ENCODE results near the gene IL12A.

GRCh38 chr3:160044121-160044520, 55.5 kb downstream of the IL12A start:
- no peak for TF ChIP-seq CTCF (IDR thresholded peaks at IDR 0.05; ENCODE audit: low read depth, low read length, missing input control)
- TF ChIP-seq REST (IDR thresholded peaks at IDR 0.05): no peak

Data from liver (tissue), 2 donors.